Measurements from ENCODE around the gene NAA60. TPM values are rescaled to one million over a fixed set of nuclear protein-coding genes. Genes with fewer than 3 reads are reported as not detected.

Gene NAA60
- total and polyA plus RNA-seq, 12 donors = 16.9 to 96.3 (median 52.3) TPM

DNA sequence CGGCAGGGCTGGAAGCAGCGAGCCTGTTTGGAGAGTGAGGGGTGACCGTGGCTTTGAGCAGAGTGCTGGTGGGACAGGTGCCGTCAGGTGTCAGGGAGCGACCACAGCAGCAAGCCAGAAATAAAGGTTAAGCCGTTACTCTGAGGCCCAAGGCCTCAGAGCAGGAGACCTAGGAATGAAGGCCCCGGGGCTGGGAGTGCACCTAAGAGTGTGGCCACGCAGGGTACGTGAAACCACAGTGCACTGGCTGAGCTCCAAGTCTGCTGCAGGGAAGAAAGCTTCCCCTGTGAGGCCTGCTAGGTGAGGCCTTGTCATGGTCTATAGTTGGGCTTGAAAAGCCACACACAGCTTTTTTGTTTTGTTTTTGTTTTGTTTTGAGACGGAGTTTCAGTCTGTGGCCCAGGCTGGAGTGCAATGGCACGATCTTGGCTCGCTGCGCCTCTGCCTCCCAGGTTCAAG lies 66.0 kb downstream of the NAA60 start:
- H3K36me3 ChIP-seq (replicated peaks in 1 of 2) = peaks cover 0 to 74% of the 10 kb centered on the region in 2 donors
- H3K27me3 ChIP-seq = no peaks in the 10 kb centered on the region
- no peak overlapping the region for H3K27ac ChIP-seq
- no peak overlapping the region for H3K4me3 ChIP-seq
- peak in 1 of 7 donors; percentile 16 for DNase-seq
- intact Hi-C loops (cut with DNase I) = no loop called here
- 83 to 91% (median 85%) methylated on average over 13 of the region's 13 CpGs for WGBS, 4 donors
- H3K9me3 ChIP-seq (replicated peaks in 1 of 3) = no peaks in the 10 kb centered on the region
- TF ChIP-seq, protein P1, sequence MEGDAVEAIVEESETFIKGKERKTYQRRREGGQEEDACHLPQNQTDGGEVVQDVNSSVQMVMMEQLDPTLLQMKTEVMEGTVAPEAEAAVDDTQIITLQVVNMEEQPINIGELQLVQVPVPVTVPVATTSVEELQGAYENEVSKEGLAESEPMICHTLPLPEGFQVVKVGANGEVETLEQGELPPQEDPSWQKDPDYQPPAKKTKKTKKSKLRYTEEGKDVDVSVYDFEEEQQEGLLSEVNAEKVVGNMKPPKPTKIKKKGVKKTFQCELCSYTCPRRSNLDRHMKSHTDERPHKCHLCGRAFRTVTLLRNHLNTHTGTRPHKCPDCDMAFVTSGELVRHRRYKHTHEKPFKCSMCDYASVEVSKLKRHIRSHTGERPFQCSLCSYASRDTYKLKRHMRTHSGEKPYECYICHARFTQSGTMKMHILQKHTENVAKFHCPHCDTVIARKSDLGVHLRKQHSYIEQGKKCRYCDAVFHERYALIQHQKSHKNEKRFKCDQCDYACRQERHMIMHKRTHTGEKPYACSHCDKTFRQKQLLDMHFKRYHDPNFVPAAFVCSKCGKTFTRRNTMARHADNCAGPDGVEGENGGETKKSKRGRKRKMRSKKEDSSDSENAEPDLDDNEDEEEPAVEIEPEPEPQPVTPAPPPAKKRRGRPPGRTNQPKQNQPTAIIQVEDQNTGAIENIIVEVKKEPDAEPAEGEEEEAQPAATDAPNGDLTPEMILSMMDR (IDR thresholded peaks at IDR 0.05) = no peak
- TF ChIP-seq POLR2A (IDR thresholded peaks at IDR 0.05) = no peak
- no peaks in the 10 kb centered on the region for H3K4me1 ChIP-seq (replicated peaks in 1 of 2)

DNA sequence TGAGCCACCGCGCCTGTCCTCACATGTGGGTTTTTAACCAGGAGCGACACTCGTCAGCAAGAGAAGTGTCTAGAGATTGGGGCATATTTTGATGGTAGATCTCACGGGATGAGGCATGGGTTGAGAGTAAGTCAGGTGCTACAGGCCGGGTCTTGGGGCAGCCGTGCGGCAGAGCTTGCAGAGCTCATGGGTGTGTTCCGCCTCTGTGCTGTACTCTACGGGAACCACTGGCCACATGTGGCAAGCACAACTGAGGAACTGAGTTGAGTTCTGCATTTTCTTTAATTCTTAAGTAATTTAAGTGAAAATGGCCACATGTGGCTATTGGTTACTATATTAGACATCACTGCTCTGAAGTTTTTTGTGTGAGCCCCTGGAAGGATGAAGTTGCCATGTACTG lies 66.9 kb downstream of the NAA60 start:
- WGBS, 4 donors = 93 to 98% (median 96%) methylated on average over 8 to 10 of the region's 10 CpGs
- no peaks in the 10 kb centered on the region for H3K4me1 ChIP-seq (replicated peaks in 1 of 2)
- H3K36me3 ChIP-seq (replicated peaks in 1 of 2) = peaks cover 0 to 80% of the 10 kb centered on the region in 2 donors
- no peak for TF ChIP-seq POLR2A (IDR thresholded peaks at IDR 0.05)
- TF ChIP-seq, protein P1 (IDR thresholded peaks at IDR 0.05) = no peak
- DNase-seq = peak in 1 of 7 donors; percentile 9
- no peak overlapping the region for H3K27ac ChIP-seq
- intact Hi-C loops (cut with DNase I) = no loop called here
- H3K9me3 ChIP-seq (replicated peaks in 1 of 3) = no peaks in the 10 kb centered on the region
- H3K4me3 ChIP-seq = no peak overlapping the region
- no peaks in the 10 kb centered on the region for H3K27me3 ChIP-seq

DNA sequence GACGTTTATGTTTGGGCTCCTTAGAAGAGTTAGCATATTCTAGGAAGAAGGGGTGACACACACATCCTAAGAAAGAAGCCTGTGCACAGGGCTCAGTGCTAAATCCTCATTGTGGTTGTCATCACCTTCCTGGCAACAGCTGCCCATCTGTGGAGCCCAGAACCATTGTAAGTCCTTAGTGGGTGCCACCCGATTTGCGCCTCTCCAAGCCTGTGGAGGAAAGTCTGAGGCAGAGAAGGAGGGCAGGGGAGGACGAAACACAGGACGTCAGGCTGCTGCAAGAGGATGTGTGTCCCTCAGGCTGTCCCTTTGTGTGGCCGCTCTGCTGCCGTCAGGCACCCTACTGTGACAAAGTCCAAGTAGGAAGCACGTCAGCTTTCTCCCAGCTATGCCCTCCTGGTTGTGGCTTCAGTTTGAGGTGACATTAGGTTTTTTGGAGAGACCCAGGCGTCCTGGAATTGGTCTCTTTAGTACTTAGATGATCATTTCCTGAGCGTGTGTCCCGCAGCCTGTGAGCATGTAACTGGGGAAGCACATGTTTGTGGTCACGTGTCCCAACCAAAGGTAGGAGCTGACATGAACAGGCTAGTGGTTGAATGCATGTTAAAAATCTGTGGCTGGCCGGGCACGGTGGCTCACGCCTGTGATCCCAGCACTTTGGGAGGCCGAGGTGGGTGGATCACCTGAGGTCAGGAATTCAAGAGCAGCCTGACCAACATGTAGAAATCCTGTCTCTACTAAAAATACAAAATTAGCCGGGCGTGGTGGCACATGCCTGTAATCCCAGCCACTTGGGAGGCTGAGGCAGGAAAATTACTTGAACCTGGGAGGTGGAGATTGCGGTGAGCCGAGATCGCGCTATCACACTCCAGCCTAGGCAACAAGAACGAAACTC lies 68.1 kb downstream of the NAA60 start:
- peak in 1 of 7 donors; percentile 8 for DNase-seq
- intact Hi-C loops (cut with DNase I) = no loop called here
- 94 to 96% (median 95%) methylated on average over 22 to 23 of the region's 23 CpGs for WGBS, 4 donors

DNA sequence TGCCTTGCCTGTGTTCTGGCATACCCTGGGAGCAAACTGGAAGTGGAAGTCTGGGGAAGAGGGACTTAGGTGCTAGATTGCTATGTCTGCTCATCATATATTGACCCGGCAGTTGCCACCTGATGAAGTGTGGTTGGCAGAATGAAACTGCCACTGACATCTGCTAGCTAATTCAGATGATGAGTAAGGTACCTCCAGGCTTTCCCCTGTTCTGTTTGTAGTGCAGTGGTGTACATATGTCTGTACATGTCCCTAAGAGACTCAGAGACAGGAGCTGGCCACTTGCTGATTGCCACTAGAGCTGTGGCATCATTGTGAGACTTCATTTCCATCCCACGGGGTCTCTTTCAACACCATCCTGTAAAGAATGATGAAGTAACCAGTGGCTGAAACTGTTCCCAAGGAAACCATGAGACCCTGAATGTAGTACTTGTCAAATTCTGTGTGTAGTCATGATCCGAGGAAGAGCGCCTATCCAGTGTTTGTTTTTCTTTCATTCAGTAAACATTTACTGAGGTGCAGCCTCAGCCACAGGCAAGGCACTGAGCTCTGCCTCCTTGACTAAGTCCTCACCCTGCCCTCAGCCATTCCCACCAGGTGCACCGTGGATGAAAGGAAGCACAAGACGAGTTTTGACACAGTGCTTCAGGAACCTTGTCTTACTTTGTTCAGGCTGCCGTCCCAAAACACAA lies 70.6 kb downstream of the NAA60 start:
- intact Hi-C loops (cut with DNase I) = no loop called here
- WGBS, 4 donors = 85 to 91% (median 88%) methylated on average over 5 to 7 of the region's 7 CpGs
- H3K27ac ChIP-seq = no peak overlapping the region
- H3K4me1 ChIP-seq (replicated peaks in 1 of 2) = no peaks in the 10 kb centered on the region
- no peaks in the 10 kb centered on the region for H3K9me3 ChIP-seq (replicated peaks in 1 of 3)
- no peak overlapping the region for H3K4me3 ChIP-seq
- H3K36me3 ChIP-seq (replicated peaks in 1 of 2) = peaks cover 0 to 89% of the 10 kb centered on the region in 2 donors
- TF ChIP-seq POLR2A (IDR thresholded peaks at IDR 0.05) = no peak
- TF ChIP-seq, protein P1 (IDR thresholded peaks at IDR 0.05) = no peak
- no peaks in the 10 kb centered on the region for H3K27me3 ChIP-seq
- no peak for DNase-seq

More for the DNA sequence above, 68.1 kb downstream of the NAA60 start:
- H3K9me3 ChIP-seq (replicated peaks in 1 of 3) = no peaks in the 10 kb centered on the region
- no peaks in the 10 kb centered on the region for H3K27me3 ChIP-seq
- H3K4me3 ChIP-seq = no peak overlapping the region
- H3K4me1 ChIP-seq (replicated peaks in 1 of 2) = no peaks in the 10 kb centered on the region
- no peak overlapping the region for H3K27ac ChIP-seq
- H3K36me3 ChIP-seq (replicated peaks in 1 of 2) = peaks cover 0 to 81% of the 10 kb centered on the region in 2 donors
- TF ChIP-seq, protein P1 (IDR thresholded peaks at IDR 0.05) = no peak
- TF ChIP-seq POLR2A (IDR thresholded peaks at IDR 0.05) = no peak

Measured in adrenal gland (tissue), 12 donors.